ENCODE data around the gene BEGAIN.

The BEGAIN gene

GRCh38 chr14:100546051-100546443 is 41.2 kb downstream of the BEGAIN start:
- TF ChIP-seq EZH2 (IDR thresholded peaks at IDR 0.05; ENCODE audit: borderline replicate concordance, low read length) (no peak), CTCF (IDR thresholded peaks at IDR 0.05; ENCODE audit: low read length) (no peak)
- Histone ChIP-seq H4K20me1 (ENCODE audit: insufficient read depth, low read length) (no peaks in the 10 kb centered on the region), H3K79me2 (ENCODE audit: insufficient read depth, low read length) (no peaks in the 10 kb centered on the region), H3K9ac (ENCODE audit: low read length) (no peak overlapping the region), H3K4me1 (ENCODE audit: insufficient read depth, low read length, severe bottlenecking) (peaks cover 3% of the 10 kb centered on the region), H3F3A (ENCODE audit: insufficient read depth, low read length) (no peaks in the 10 kb centered on the region), H3K27ac (ENCODE audit: low read depth, low read length, poor library complexity, severe bottlenecking) (no peak overlapping the region), H3K4me2 (ENCODE audit: low read length) (peak overlapping the region; percentile 32; the same call in 1 of the 2 replicates), H2AFZ (ENCODE audit: low read length) (no peak overlapping the region), H3K27me3 (ENCODE audit: insufficient read depth, low read length) (no peaks in the 10 kb centered on the region; the same call in 1 of the 2 replicates), H3K9me2 (ENCODE audit: low read depth, low read length) (no peaks in the 10 kb centered on the region), H3K36me3 (ENCODE audit: insufficient read depth, low read length) (no peaks in the 10 kb centered on the region), H3K9me3 (ENCODE audit: low read length) (no peaks in the 10 kb centered on the region), H3K4me3 (ENCODE audit: low read depth, low read length, poor library complexity, severe bottlenecking) (peak overlapping the region; percentile 16)

- no peaks in the 10 kb centered on the region for H3F3A ChIP-seq (ENCODE audit: insufficient read depth, low read length)
- H3K9me2 ChIP-seq (ENCODE audit: low read depth, low read length) = no peaks in the 10 kb centered on the region
- no peak overlapping the region for H3K9ac ChIP-seq (ENCODE audit: low read length)
- no peaks in the 10 kb centered on the region for H3K79me2 ChIP-seq (ENCODE audit: insufficient read depth, low read length)
- H4K20me1 ChIP-seq (ENCODE audit: insufficient read depth, low read length) = no peaks in the 10 kb centered on the region
- no peaks in the 10 kb centered on the region for H3K36me3 ChIP-seq (ENCODE audit: insufficient read depth, low read length)
- H3K4me1 ChIP-seq (ENCODE audit: insufficient read depth, low read length, severe bottlenecking) = peaks cover 3% of the 10 kb centered on the region
- H3K9me3 ChIP-seq (ENCODE audit: low read length) = no peaks in the 10 kb centered on the region
- no peak overlapping the region for H2AFZ ChIP-seq (ENCODE audit: low read length)
- TF ChIP-seq CTCF (IDR thresholded peaks at IDR 0.05; ENCODE audit: low read length) = no peak
- no peak overlapping the region for H3K4me2 ChIP-seq (ENCODE audit: low read length)
- no peak overlapping the region for H3K27ac ChIP-seq (ENCODE audit: low read depth, low read length, poor library complexity, severe bottlenecking)
- no peaks in the 10 kb centered on the region; the same call in 1 of the 2 replicates for H3K27me3 ChIP-seq (ENCODE audit: insufficient read depth, low read length)
- H3K4me3 ChIP-seq (ENCODE audit: low read depth, low read length, poor library complexity, severe bottlenecking) = no peak overlapping the region
These were observed 41.9 kb downstream of the BEGAIN start for GRCh38 chr14:100545359-100545758.

- Histone ChIP-seq H3F3A (ENCODE audit: insufficient read depth, low read length) (no peaks in the 10 kb centered on the region), H3K27me3 (ENCODE audit: insufficient read depth, low read length) (no peaks in the 10 kb centered on the region; the same call in 1 of the 2 replicates), H2AFZ (ENCODE audit: low read length) (no peak overlapping the region), H3K4me3 (ENCODE audit: low read depth, low read length, poor library complexity, severe bottlenecking) (no peak overlapping the region), H3K9me2 (ENCODE audit: low read depth, low read length) (no peaks in the 10 kb centered on the region), H3K9ac (ENCODE audit: low read length) (no peak overlapping the region), H3K36me3 (ENCODE audit: insufficient read depth, low read length) (no peaks in the 10 kb centered on the region), H3K79me2 (ENCODE audit: insufficient read depth, low read length) (no peaks in the 10 kb centered on the region), H3K9me3 (ENCODE audit: low read length) (no peaks in the 10 kb centered on the region), H4K20me1 (ENCODE audit: insufficient read depth, low read length) (no peaks in the 10 kb centered on the region), H3K27ac (ENCODE audit: low read depth, low read length, poor library complexity, severe bottlenecking) (no peak overlapping the region), H3K4me2 (ENCODE audit: low read length) (no peak overlapping the region), H3K4me1 (ENCODE audit: insufficient read depth, low read length, severe bottlenecking) (peaks cover 3% of the 10 kb centered on the region)
- TF ChIP-seq EZH2 (IDR thresholded peaks at IDR 0.05; ENCODE audit: borderline replicate concordance, low read length) = no peak
- no peak for TF ChIP-seq CTCF (IDR thresholded peaks at IDR 0.05; ENCODE audit: low read length)
These were observed 42.6 kb downstream of the BEGAIN start for GRCh38 chr14:100544506-100545141.

Measured in OCI-LY1 (cell line).